HepG2 (cell line): Measurements from ENCODE around the gene GPS2. TPM values are rescaled to one million over a fixed set of nuclear protein-coding genes. Genes with fewer than 3 reads are reported as not detected.

ENCODE experiments used
- ARNT2 ChIP-seq: sonication (generic); formaldehyde crosslinking; IDR thresholded peaks from 2 replicates; pipeline ENCODE4 v1.8.0; 2022; ENCODE audit warnings: mild to moderate bottlenecking, low read depth, missing genetic modification reagents, moderate library complexity
- CEBPG ChIP-seq: IDR thresholded peaks from 2 replicates; pipeline ENCODE4 v1.6.1; 2016
- DPF2 ChIP-seq: sonication (generic); formaldehyde crosslinking; IDR thresholded peaks from 2 replicates; pipeline ENCODE4 v1.4.0; 2020; ENCODE audit warnings: mild to moderate bottlenecking, low read depth, missing genetic modification reagents, borderline replicate concordance
- FOXA3 ChIP-seq: IDR thresholded peaks from 2 replicates; pipeline ENCODE4 v1.6.1; 2016; ENCODE audit warnings: missing genetic modification reagents, missing compliant biosample characterization
- GPBP1L1 ChIP-seq: sonication (generic); formaldehyde crosslinking; IDR thresholded peaks from 2 replicates; pipeline ENCODE4 v1.5.0; 2020; ENCODE audit warnings: mild to moderate bottlenecking, missing genetic modification reagents
- KDM6A ChIP-seq: IDR thresholded peaks from 2 replicates; pipeline ENCODE4 v1.6.1; 2016; ENCODE audit warnings: low read depth
- PAF1 ChIP-seq: IDR thresholded peaks from 2 replicates; pipeline ENCODE4 v1.6.1; 2016; ENCODE audit warnings: missing genetic modification reagents, missing compliant biosample characterization
- POGK ChIP-seq: sonication (generic); formaldehyde crosslinking; conservative IDR thresholded peaks from 2 replicates; pipeline ENCODE4 v1.8.0; 2022; ENCODE audit warnings: mild to moderate bottlenecking, moderate library complexity, missing genetic modification reagents
- RXRA ChIP-seq: sonication (generic); formaldehyde crosslinking; IDR thresholded peaks from 2 replicates; pipeline ENCODE4 v1.5.1; 2020; ENCODE audit warnings: missing genetic modification reagents
- YEATS4 ChIP-seq: sonication (generic); formaldehyde crosslinking; IDR thresholded peaks from 2 replicates; pipeline ENCODE4 v1.4.0; 2020; ENCODE audit warnings: missing genetic modification reagents, borderline replicate concordance
- ZNF317 ChIP-seq: sonication (generic); formaldehyde crosslinking; IDR thresholded peaks from 2 replicates; pipeline ENCODE4 v1.5.0; 2020; ENCODE audit warnings: mild to moderate bottlenecking, missing genetic modification reagents
- ZNF333 ChIP-seq: sonication (generic); formaldehyde crosslinking; IDR thresholded peaks from 2 replicates; pipeline ENCODE4 v1.4.0; 2020; ENCODE audit warnings: mild to moderate bottlenecking, missing genetic modification reagents, borderline replicate concordance
- ZNF484 ChIP-seq: sonication (generic); formaldehyde crosslinking; IDR thresholded peaks from 2 replicates; pipeline ENCODE4 v1.5.1; 2020; ENCODE audit warnings: mild to moderate bottlenecking, low read depth, missing genetic modification reagents, borderline replicate concordance
- ZNF543 ChIP-seq: sonication (generic); formaldehyde crosslinking; IDR thresholded peaks from 2 replicates; pipeline ENCODE4 v1.4.0; 2020; ENCODE audit warnings: mild to moderate bottlenecking, missing genetic modification reagents
- ZNF646 ChIP-seq: sonication (generic); formaldehyde crosslinking; IDR thresholded peaks from 2 replicates; pipeline ENCODE4 v1.9.0; 2021; ENCODE audit warnings: mild to moderate bottlenecking, missing genetic modification reagents
- ZNF678 ChIP-seq: sonication (generic); formaldehyde crosslinking; IDR thresholded peaks from 2 replicates; pipeline ENCODE4 v1.4.0; 2020; ENCODE audit warnings: mild to moderate bottlenecking, missing genetic modification reagents
- ZNF83 ChIP-seq: sonication (generic); formaldehyde crosslinking; IDR thresholded peaks from 2 replicates; pipeline ENCODE4 v1.4.0; 2020; ENCODE audit warnings: missing genetic modification reagents, mild to moderate bottlenecking, borderline replicate concordance
- ZSCAN29 ChIP-seq: sonication (generic); formaldehyde crosslinking; conservative IDR thresholded peaks from 2 replicates; pipeline ENCODE4 v1.4.0; 2020; ENCODE audit warnings: mild to moderate bottlenecking, missing genetic modification reagents
- ZSCAN30 ChIP-seq: sonication (generic); formaldehyde crosslinking; IDR thresholded peaks from 2 replicates; pipeline ENCODE4 v1.5.0; 2020; ENCODE audit warnings: mild to moderate bottlenecking, missing genetic modification reagents
- polyA plus RNA-seq, 8 experiments: library from polyadenylated mRNA; depleted of rRNA in 3 of 8; stranded (reverse) in 7 of 8; unstranded in 1 of 8; fragments of >200 nt; fragmentation: Illumina TruSeq in 4 of 8; extraction: Trizol in 4 of 8; gene quantifications; 2 replicates each; pipeline versions ENCODE4 v1.2.1 to v1.2.3, GENCODE V29; 2011 to 2016; ENCODE audit warnings: low read depth in 4 of 8, missing spikeins in 1 of 8, mixed read lengths in 1 of 8; ENCODE audit not compliant: insufficient read depth in 1 of 8
- total RNA-seq, 5 experiments: library from RNA; depleted of rRNA; stranded (reverse); fragments of >200 nt; fragmentation: Illumina TruSeq; extraction: Trizol; gene quantifications; 2 replicates each; pipeline ENCODE4 v1.2.3, GENCODE V29; 2016; ENCODE audit warnings: low read depth in 1 of 5
- TF ChIP-seq, protein P1 (sequence below): sonication (generic); formaldehyde crosslinking; IDR thresholded peaks from 2 replicates; pipeline ENCODE4 v1.8.1; 2023; ENCODE audit warnings: missing genetic modification reagents, mild to moderate bottlenecking, borderline replicate concordance

Gene GPS2
- total and polyA plus RNA-seq, 2 of the 13 experiments (the other 11 are each of a cell fraction or from before 2014, with no cell fraction given): 58.0 to 59.4 TPM

DNA sequence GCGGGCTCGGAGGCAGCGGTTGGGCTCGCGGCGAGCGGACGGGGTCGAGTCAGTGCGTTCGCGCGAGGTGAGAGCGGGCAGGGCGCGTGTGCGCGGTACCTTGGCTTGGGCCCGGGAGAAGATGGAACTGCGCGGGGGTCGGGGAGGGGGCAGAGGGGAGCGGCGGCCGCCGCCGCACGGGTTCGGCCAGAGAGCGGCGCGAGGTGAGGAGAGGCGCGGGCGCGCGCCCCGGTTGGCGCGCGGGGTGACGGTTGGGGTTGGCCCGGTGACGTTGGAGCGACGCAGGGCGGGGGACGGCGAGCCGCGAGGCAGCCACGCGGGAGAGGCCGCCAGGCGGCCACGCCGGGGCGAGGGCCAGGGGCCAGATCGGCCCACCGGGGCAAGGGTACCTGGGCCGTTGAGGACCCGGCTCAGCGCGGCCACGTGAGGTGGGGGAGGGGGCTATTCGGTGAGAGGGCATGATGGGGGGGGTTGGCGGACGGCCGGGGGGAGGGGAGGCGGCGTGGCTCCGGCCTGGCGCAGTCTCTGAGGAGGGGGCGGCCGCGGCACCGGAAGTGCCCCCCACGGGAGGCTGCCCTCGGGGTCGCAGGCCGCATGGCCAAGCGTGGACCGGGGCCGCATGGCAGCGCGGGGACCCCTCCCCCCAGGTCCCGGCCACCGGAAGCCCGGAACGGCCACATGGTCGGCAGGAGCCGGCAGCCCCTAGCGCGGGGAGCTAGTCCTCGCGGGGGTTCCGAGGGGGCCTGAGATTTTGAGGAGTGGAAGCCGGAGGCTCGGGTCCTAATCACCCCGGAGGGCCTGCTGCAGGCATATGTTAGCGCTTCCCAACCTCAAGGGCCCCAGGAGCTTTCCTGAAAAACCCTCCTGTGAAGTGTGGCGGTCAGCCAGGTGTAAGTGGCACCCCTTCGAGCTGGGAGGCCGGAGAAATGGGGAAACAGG is 7.2 kb downstream of the GPS2 start (continued):
- TF ChIP-seq GPBP1L1 (CRISPR knock-in tag) (no peak), FOXA3 (CRISPR knock-in tag) (no peak), ZNF317 (CRISPR knock-in tag) (no peak), ARNT2 (CRISPR knock-in tag) (peak; percentile 25; the same call in 1 of the 2 replicates), ZSCAN29 (0 out of 2 replicates have a peak, but pooled peaks have one; percentile 53), ZNF646 (CRISPR knock-in tag) (no peak), RXRA (peak; percentile 38; the same call in 1 of the 2 replicates), ZNF678 (CRISPR knock-in tag) (no peak), ZNF484 (CRISPR knock-in tag) (no peak), POGK (CRISPR knock-in tag) (no peak), KDM6A (CRISPR knock-in tag) (no peak), CEBPG (CRISPR knock-in tag) (no peak), DPF2 (CRISPR knock-in tag) (no peak), PAF1 (no peak), YEATS4 (peak; percentile 65; the same call in 1 of the 2 replicates), ZNF333 (CRISPR knock-in tag) (no peak), ZNF543 (no peak), ZSCAN30 (no peak), ZNF83 (no peak)
- TF ChIP-seq, protein P1, sequence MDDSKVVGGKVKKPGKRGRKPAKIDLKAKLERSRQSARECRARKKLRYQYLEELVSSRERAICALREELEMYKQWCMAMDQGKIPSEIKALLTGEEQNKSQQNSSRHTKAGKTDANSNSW: no peak
